Measurements from ENCODE around the gene RTRAF.

Gene RTRAF

GRCh38 chr14:52051871-52052270 lies 62.5 kb downstream of the RTRAF start:
- no peak for DNase-seq

GRCh38 chr14:52052288-52052943 lies 63.1 kb downstream of the RTRAF start:
- DNase-seq: no peak

GRCh38 chr14:52053044-52053443 lies 63.7 kb downstream of the RTRAF start:
- DNase-seq: no peak

GRCh38 chr14:52054678-52055077 lies 65.3 kb downstream of the RTRAF start:
- no peak for DNase-seq

- no peak for DNase-seq
These were observed 65.8 kb downstream of the RTRAF start for GRCh38 chr14:52055167-52055566.

GRCh38 chr14:52058341-52058740 lies 69.0 kb downstream of the RTRAF start:
- no peak for DNase-seq

GRCh38 chr14:52059649-52060048 lies 70.3 kb downstream of the RTRAF start:
- no peak for DNase-seq

GRCh38 chr14:52060080-52060479 lies 70.7 kb downstream of the RTRAF start:
- DNase-seq: no peak
